Activated CD4-positive, alpha-beta T cell treated with anti-CD3 and anti-CD28 coated beads for 48 hours (primary cell): ENCODE data around the gene TBC1D2B.
A peak's percentile ranks its signal among the peaks of the same experiment; 100 is the strongest.

Experiments
- DNase-seq: peaks from one replicate; pipeline ENCODE4 v3.0.0-alpha.2; 2020

The TBC1D2B gene

GRCh38 chr15:78071383-78071782 lies 6.1 kb downstream of the TBC1D2B start:
- DNase-seq: no peak

GRCh38 chr15:78070049-78070700 lies 7.3 kb downstream of the TBC1D2B start:
- peak; percentile 60 for DNase-seq

GRCh38 chr15:78069462-78070029 lies 8.0 kb downstream of the TBC1D2B start:
- DNase-seq: no peak

- no peak for DNase-seq
Measured at GRCh38 chr15:78069052-78069414, 8.5 kb downstream of the TBC1D2B start.

GRCh38 chr15:78067328-78068228 lies 9.9 kb downstream of the TBC1D2B start:
- no peak for DNase-seq

GRCh38 chr15:78065973-78066946 lies 11.3 kb downstream of the TBC1D2B start:
- DNase-seq: no peak

- no peak for DNase-seq
Measured at GRCh38 chr15:78065284-78065872, 12.1 kb downstream of the TBC1D2B start.

- DNase-seq: no peak
Measured at GRCh38 chr15:78064544-78064943, 13.0 kb downstream of the TBC1D2B start.

GRCh38 chr15:78063970-78064385 lies 13.5 kb downstream of the TBC1D2B start:
- DNase-seq: no peak

GRCh38 chr15:78063217-78063616 lies 14.3 kb downstream of the TBC1D2B start:
- DNase-seq: no peak

- DNase-seq: peak; percentile 64
Measured at GRCh38 chr15:78061963-78062427, 15.5 kb downstream of the TBC1D2B start.

- DNase-seq: peak; percentile 58
Measured at GRCh38 chr15:78060232-78060631, 17.3 kb downstream of the TBC1D2B start.

- no peak for DNase-seq
Measured at GRCh38 chr15:78059110-78059839, 18.2 kb downstream of the TBC1D2B start.

- no peak for DNase-seq
Measured at GRCh38 chr15:78058401-78058935, 19.0 kb downstream of the TBC1D2B start.

- no peak for DNase-seq
Measured at GRCh38 chr15:78057803-78058202, 19.7 kb downstream of the TBC1D2B start.

- DNase-seq: no peak
Measured at GRCh38 chr15:78056714-78057269, 20.7 kb downstream of the TBC1D2B start.

- no peak for DNase-seq
Measured at GRCh38 chr15:78055919-78056713, 21.4 kb downstream of the TBC1D2B start.

- no peak for DNase-seq
Measured at GRCh38 chr15:78054966-78055365, 22.5 kb downstream of the TBC1D2B start.

GRCh38 chr15:78054518-78054917 lies 23.0 kb downstream of the TBC1D2B start:
- no peak for DNase-seq

GRCh38 chr15:78052545-78052944 lies 25.0 kb downstream of the TBC1D2B start:
- DNase-seq: no peak
